ENCODE measurements around the gene SERPINB13. TPM values are rescaled to one million over a fixed set of nuclear protein-coding genes. Genes with fewer than 3 reads are reported as not detected.

SERPINB13 gene
- total and polyA plus RNA-seq, 8 donors = 0.55 to 51.6 TPM; not detected in 6

DNA sequence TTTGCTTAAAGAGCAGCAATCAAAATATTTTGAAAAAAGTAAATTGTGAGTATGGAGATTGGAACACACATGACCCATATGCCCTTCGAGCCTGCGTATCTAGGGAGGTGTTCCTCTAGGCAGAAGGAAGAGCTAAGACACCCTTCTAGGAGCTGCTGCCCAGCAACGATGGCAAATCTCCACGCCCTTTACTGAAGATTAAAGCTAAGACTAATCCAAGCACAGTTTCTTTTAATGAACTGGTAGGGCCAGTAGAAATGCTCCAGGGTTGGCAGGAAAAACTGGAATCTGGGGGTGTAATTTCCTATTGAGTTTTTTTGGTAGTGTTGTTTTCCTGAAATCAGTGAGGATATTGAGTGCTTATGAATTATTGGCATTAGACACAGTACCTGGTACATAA, 712 bp upstream of the SERPINB13 start:
- DNase-seq = no peak
- intact Hi-C loops (cut with DNase I; ENCODE audit: low total_unique reads) = no loop called here
- Histone ChIP-seq H3K9me3 (no peaks in the 10 kb centered on the region), H3K4me1 (no peaks in the 10 kb centered on the region), H3K27me3 (no peaks in the 10 kb centered on the region), H3K4me3 (no peak overlapping the region), H3K27ac (no peak overlapping the region), H3K36me3 (no peaks in the 10 kb centered on the region)
- WGBS, 5 donors = 44 to 60% (median 47%) methylated on average over 4 of the region's 4 CpGs
- TF ChIP-seq POLR2A (IDR thresholded peaks at IDR 0.05) (no peak), EP300 (IDR thresholded peaks at IDR 0.05) (no peak), POLR2AphosphoS5 (IDR thresholded peaks at IDR 0.05) (no peak)
- TF ChIP-seq, protein P1, sequence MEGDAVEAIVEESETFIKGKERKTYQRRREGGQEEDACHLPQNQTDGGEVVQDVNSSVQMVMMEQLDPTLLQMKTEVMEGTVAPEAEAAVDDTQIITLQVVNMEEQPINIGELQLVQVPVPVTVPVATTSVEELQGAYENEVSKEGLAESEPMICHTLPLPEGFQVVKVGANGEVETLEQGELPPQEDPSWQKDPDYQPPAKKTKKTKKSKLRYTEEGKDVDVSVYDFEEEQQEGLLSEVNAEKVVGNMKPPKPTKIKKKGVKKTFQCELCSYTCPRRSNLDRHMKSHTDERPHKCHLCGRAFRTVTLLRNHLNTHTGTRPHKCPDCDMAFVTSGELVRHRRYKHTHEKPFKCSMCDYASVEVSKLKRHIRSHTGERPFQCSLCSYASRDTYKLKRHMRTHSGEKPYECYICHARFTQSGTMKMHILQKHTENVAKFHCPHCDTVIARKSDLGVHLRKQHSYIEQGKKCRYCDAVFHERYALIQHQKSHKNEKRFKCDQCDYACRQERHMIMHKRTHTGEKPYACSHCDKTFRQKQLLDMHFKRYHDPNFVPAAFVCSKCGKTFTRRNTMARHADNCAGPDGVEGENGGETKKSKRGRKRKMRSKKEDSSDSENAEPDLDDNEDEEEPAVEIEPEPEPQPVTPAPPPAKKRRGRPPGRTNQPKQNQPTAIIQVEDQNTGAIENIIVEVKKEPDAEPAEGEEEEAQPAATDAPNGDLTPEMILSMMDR (IDR thresholded peaks at IDR 0.05) = no peak

- WGBS, 5 donors = 61 to 83% (median 65%) methylated on average over 5 of the region's 5 CpGs
- Histone ChIP-seq H3K9me3 (no peaks in the 10 kb centered on the region), H3K27ac (no peak overlapping the region), H3K36me3 (no peaks in the 10 kb centered on the region), H3K4me1 (no peaks in the 10 kb centered on the region), H3K4me3 (no peak overlapping the region), H3K27me3 (no peaks in the 10 kb centered on the region)
- intact Hi-C loops (cut with DNase I; ENCODE audit: low total_unique reads) = no loop called here
- no peak for DNase-seq
- TF ChIP-seq, protein P1 (IDR thresholded peaks at IDR 0.05) = no peak
- TF ChIP-seq POLR2A (IDR thresholded peaks at IDR 0.05) = no peak
- TF ChIP-seq POLR2AphosphoS5 (IDR thresholded peaks at IDR 0.05) = no peak
- no peak for TF ChIP-seq EP300 (IDR thresholded peaks at IDR 0.05)
Observed at GRCh38 chr18:63588909-63589308, 1.8 kb downstream of the SERPINB13 start.

- DNase-seq = no peak
- Histone ChIP-seq H3K36me3 (no peaks in the 10 kb centered on the region), H3K4me3 (no peak overlapping the region), H3K27me3 (no peaks in the 10 kb centered on the region), H3K27ac (no peak overlapping the region), H3K4me1 (no peaks in the 10 kb centered on the region), H3K9me3 (no peaks in the 10 kb centered on the region)
- intact Hi-C loops (cut with DNase I; ENCODE audit: low total_unique reads) = no loop called here
- no peak for TF ChIP-seq EP300 (IDR thresholded peaks at IDR 0.05)
- no peak for TF ChIP-seq POLR2A (IDR thresholded peaks at IDR 0.05)
- TF ChIP-seq POLR2AphosphoS5 (IDR thresholded peaks at IDR 0.05) = no peak
- TF ChIP-seq, protein P1 (IDR thresholded peaks at IDR 0.05) = no peak
- WGBS, 5 donors = 44 to 71% (median 59%) methylated on average over 2 of the region's 2 CpGs
Observed at GRCh38 chr18:63590373-63590772, 3.2 kb downstream of the SERPINB13 start.

DNA sequence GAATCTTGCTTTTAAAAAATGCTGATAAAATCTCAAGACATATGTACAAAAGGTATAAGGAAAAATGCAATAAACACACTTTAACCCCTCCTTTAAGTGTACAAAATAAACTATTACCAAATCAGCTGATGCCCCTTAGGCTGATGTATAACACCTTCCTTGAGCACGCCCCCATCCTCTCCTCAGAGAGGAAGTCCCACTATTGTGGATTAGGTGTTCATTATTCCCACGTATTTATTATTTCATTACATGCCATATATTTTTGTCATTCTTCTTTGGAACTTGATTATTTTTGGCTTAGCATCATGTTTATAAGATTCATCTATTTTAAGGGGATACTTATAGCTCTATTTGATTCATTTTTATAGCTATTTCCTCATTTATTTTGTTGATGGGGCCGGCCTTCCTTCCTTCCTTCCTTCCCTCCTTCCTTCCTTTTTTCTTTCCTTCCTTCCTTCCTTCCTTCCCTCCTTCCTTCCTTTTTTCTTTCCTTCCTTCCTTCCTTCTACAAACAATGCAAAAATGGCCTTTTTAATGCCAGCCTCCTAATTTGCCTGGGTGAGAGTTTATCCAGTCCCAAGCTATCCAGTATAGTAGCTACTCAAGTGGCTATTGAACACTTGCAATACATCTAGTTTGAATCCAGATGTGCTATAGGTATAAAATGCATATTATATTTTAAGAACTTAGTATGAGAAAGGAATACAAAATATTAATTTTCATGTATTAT, 4.0 kb downstream of the SERPINB13 start:
- H3K27ac ChIP-seq = no peak overlapping the region
- intact Hi-C loops (cut with DNase I; ENCODE audit: low total_unique reads) = no loop called here
- no peaks in the 10 kb centered on the region for H3K4me1 ChIP-seq
- TF ChIP-seq EP300 (IDR thresholded peaks at IDR 0.05) = no peak
- TF ChIP-seq POLR2A (IDR thresholded peaks at IDR 0.05) = no peak
- TF ChIP-seq, protein P1 (IDR thresholded peaks at IDR 0.05) = no peak
- no peak for TF ChIP-seq POLR2AphosphoS5 (IDR thresholded peaks at IDR 0.05)
- no peaks in the 10 kb centered on the region for H3K9me3 ChIP-seq
- no peak for DNase-seq
- H3K27me3 ChIP-seq = no peaks in the 10 kb centered on the region
- no peak overlapping the region for H3K4me3 ChIP-seq
- WGBS, 5 donors = 80 to 83% (median 81%) methylated on average over 3 of the region's 3 CpGs
- no peaks in the 10 kb centered on the region for H3K36me3 ChIP-seq
